Smooth muscle cell (in vitro differentiated cells): Measurements from ENCODE around the gene FAM81A. TPM values are rescaled to one million over a fixed set of nuclear protein-coding genes. Genes with fewer than 3 reads are reported as not detected.

Source experiments
- DNase-seq: peaks from one replicate; lab custom pipeline; 2025; ENCODE audit not compliant: unreplicated experiment; lab: John Stamatoyannopoulos, UW
- H2AFZ ChIP-seq: fragments of 200-600 bp; sonication (generic); 2 replicates; pipeline ENCODE4 v1.6.0; 2016; ENCODE audit warnings: antibody characterized with exemption, low read depth, mild to moderate bottlenecking
- H3F3A ChIP-seq: fragments of 200-600 bp; sonication (generic); 2 replicates; pipeline ENCODE4 v1.6.0; 2017; ENCODE audit warnings: antibody characterized with exemption, low read depth
- H3K27ac ChIP-seq: fragments of 200-600 bp; sonication (generic); 2 replicates; pipeline ENCODE4 v1.5.1; 2016; ENCODE audit warnings: low read depth, mild to moderate bottlenecking
- H3K27me3 ChIP-seq: fragments of 200-600 bp; sonication (generic); 2 replicates; pipeline ENCODE4 v1.6.1; 2016; ENCODE audit warnings: low read depth, mild to moderate bottlenecking
- H3K36me3 ChIP-seq: fragments of 200-600 bp; sonication (generic); 2 replicates; pipeline ENCODE4 v1.5.1; 2016; ENCODE audit warnings: low read depth
- H3K4me1 ChIP-seq: fragments of 200-600 bp; sonication (generic); 2 replicates; pipeline ENCODE4 v1.5.1; 2016; ENCODE audit warnings: low read depth
- H3K4me2 ChIP-seq: fragments of 200-600 bp; sonication (generic); 2 replicates; pipeline ENCODE4 v1.6.0; 2016; ENCODE audit warnings: mild to moderate bottlenecking
- H3K4me3 ChIP-seq: fragments of 200-600 bp; sonication (generic); 2 replicates; pipeline ENCODE4 v1.5.1; 2016; ENCODE audit warnings: mild to moderate bottlenecking
- H3K79me2 ChIP-seq: fragments of 200-600 bp; sonication (generic); 2 replicates; pipeline ENCODE4 v1.6.0; 2016; ENCODE audit warnings: low read depth, mild to moderate bottlenecking
- H3K9ac ChIP-seq: fragments of 200-600 bp; sonication (generic); 2 replicates; pipeline ENCODE4 v1.6.0; 2016; ENCODE audit warnings: low read depth
- H3K9me3 ChIP-seq: fragments of 200-600 bp; sonication (generic); replicated peaks from 2 replicates; pipeline ENCODE4 v1.5.1; 2016; ENCODE audit warnings: low read depth
- H4K20me1 ChIP-seq: fragments of 200-600 bp; sonication (generic); 2 replicates; pipeline ENCODE4 v1.6.0; 2016; ENCODE audit warnings: low read depth
- CTCF ChIP-seq: fragments of 200-600 bp; sonication (generic); IDR thresholded peaks from 2 replicates; pipeline ENCODE4 v1.5.1; 2017; ENCODE audit warnings: borderline replicate concordance, mild to moderate bottlenecking, antibody characterized with exemption; ENCODE audit not compliant: insufficient read depth, poor library complexity, severe bottlenecking
- WGBS: methylation state at CpG from one replicate; pipeline ENCODE4 v1.1.7; 2016; ENCODE audit warnings: low lambda C conversion rate; 5-methylcytosine and 5-hydroxymethylcytosine counted together
- polyA plus RNA-seq: library from polyadenylated mRNA; unstranded; fragments of >200 nt; fragmentation: Nextera tagmentation; extraction: Ambion mirVana; gene quantifications from 2 replicates; pipeline ENCODE4 v1.2.1, GENCODE V29; 2016
- total RNA-seq: library from RNA; depleted of rRNA; stranded (reverse); fragments of >200 nt; gene quantifications from 2 replicates; pipeline ENCODE4 v1.2.3, GENCODE V29; 2014

The FAM81A gene
- total and polyA plus RNA-seq, 2 experiments from 2014 or later = 0.04 to 1.8 TPM

- Histone ChIP-seq H3K36me3 (no peaks in the 10 kb centered on the region), H3K27ac (no peak overlapping the region), H4K20me1 (no peaks in the 10 kb centered on the region), H3F3A (no peaks in the 10 kb centered on the region), H2AFZ (no peak overlapping the region), H3K4me2 (no peak overlapping the region), H3K4me1 (no peaks in the 10 kb centered on the region), H3K27me3 (no peaks in the 10 kb centered on the region), H3K79me2 (no peaks in the 10 kb centered on the region), H3K4me3 (no peak overlapping the region), H3K9ac (no peak overlapping the region), H3K9me3 (no peaks in the 10 kb centered on the region)
- DNase-seq = no peak
- TF ChIP-seq CTCF = no peak
- WGBS = 92% methylated on average over 9 of the region's 9 CpGs
Measured at GRCh38 chr15:59394166-59394661, 43.8 kb upstream of the FAM81A start.

- Histone ChIP-seq H3K27me3 (no peaks in the 10 kb centered on the region), H3K4me2 (no peak overlapping the region), H3K36me3 (no peaks in the 10 kb centered on the region), H4K20me1 (no peaks in the 10 kb centered on the region), H3K79me2 (no peaks in the 10 kb centered on the region), H3F3A (no peaks in the 10 kb centered on the region), H3K4me3 (no peak overlapping the region), H3K27ac (no peak overlapping the region), H2AFZ (no peak overlapping the region), H3K9ac (no peak overlapping the region), H3K9me3 (no peaks in the 10 kb centered on the region), H3K4me1 (no peaks in the 10 kb centered on the region)
- no peak for TF ChIP-seq CTCF
- DNase-seq = no peak
- WGBS = 72% methylated on average over 3 of the region's 3 CpGs
Measured at GRCh38 chr15:59396211-59396610, 41.8 kb upstream of the FAM81A start.

GRCh38 chr15:59396679-59397078 lies 41.3 kb upstream of the FAM81A start:
- no peak overlapping the region for H3K9ac ChIP-seq
- H3K27ac ChIP-seq = no peak overlapping the region
- H3K4me3 ChIP-seq = no peak overlapping the region
- 54% methylated on average over 3 of the region's 3 CpGs for WGBS
- no peaks in the 10 kb centered on the region for H3K36me3 ChIP-seq
- TF ChIP-seq CTCF = no peak
- no peak for DNase-seq
- no peaks in the 10 kb centered on the region for H4K20me1 ChIP-seq
- H3K79me2 ChIP-seq = no peaks in the 10 kb centered on the region
- H3F3A ChIP-seq = no peaks in the 10 kb centered on the region
- H3K4me1 ChIP-seq = no peaks in the 10 kb centered on the region
- no peak overlapping the region for H3K4me2 ChIP-seq
- H3K9me3 ChIP-seq = no peaks in the 10 kb centered on the region
- H3K27me3 ChIP-seq = no peaks in the 10 kb centered on the region
- no peak overlapping the region for H2AFZ ChIP-seq

GRCh38 chr15:59398220-59398619 lies 39.8 kb upstream of the FAM81A start:
- H3K36me3 ChIP-seq = no peaks in the 10 kb centered on the region
- H3K79me2 ChIP-seq = no peaks in the 10 kb centered on the region
- H2AFZ ChIP-seq = no peak overlapping the region
- no peaks in the 10 kb centered on the region for H3K4me1 ChIP-seq
- no peaks in the 10 kb centered on the region for H3F3A ChIP-seq
- no peak overlapping the region for H3K27ac ChIP-seq
- TF ChIP-seq CTCF = no peak
- DNase-seq = no peak
- H3K9me3 ChIP-seq = no peaks in the 10 kb centered on the region
- H3K9ac ChIP-seq = no peak overlapping the region
- H4K20me1 ChIP-seq = no peaks in the 10 kb centered on the region
- no peaks in the 10 kb centered on the region for H3K27me3 ChIP-seq
- WGBS = 94% methylated on average over 1 of the region's 1 CpG
- no peak overlapping the region for H3K4me3 ChIP-seq
- no peak overlapping the region for H3K4me2 ChIP-seq
